GM23338 (cell line): ENCODE data around the gene COL4A2. TPM values are rescaled to one million over a fixed set of nuclear protein-coding genes. Genes with fewer than 3 reads are reported as not detected.

Experiments used
- ATAC-seq: fragments of 200-7000 bp; cut with Tn5 transposase; 3 replicates; pipeline ENCODE4 v1.9.1; 2020
- DNase-seq: peaks from one replicate; pipeline ENCODE4 v3.0.0-alpha.2; 2015; ENCODE audit warnings: low spot score
- H2AFZ ChIP-seq: fragments of 200-600 bp; sonication (generic); 2 replicates; pipeline ENCODE4 v1.8.0; 2016; ENCODE audit warnings: antibody characterized with exemption, mild to moderate bottlenecking, moderate library complexity
- H3F3A ChIP-seq: fragments of 200-600 bp; sonication (generic); replicated peaks from 2 replicates; pipeline ENCODE4 v1.8.0; 2017; ENCODE audit warnings: antibody characterized with exemption, mixed run types, low read depth
- H3K27ac ChIP-seq: fragments of 200-600 bp; sonication (generic); 2 replicates; pipeline ENCODE4 v1.6.1; 2016; ENCODE audit warnings: low read depth
- H3K27me3 ChIP-seq: fragments of 200-600 bp; sonication (generic); 2 replicates; pipeline ENCODE4 v1.8.0; 2016; ENCODE audit warnings: mild to moderate bottlenecking, mixed run types, moderate library complexity; ENCODE audit not compliant: insufficient read depth
- H3K36me3 ChIP-seq: fragments of 200-600 bp; sonication (generic); 2 replicates; pipeline ENCODE4 v1.8.0; 2016; ENCODE audit warnings: mild to moderate bottlenecking; ENCODE audit not compliant: insufficient read depth
- H3K4me1 ChIP-seq: fragments of 200-600 bp; sonication (generic); 2 replicates; pipeline ENCODE4 v1.8.0; 2016; ENCODE audit warnings: mild to moderate bottlenecking, moderate library complexity; ENCODE audit not compliant: insufficient read depth
- H3K4me2 ChIP-seq: fragments of 200-600 bp; sonication (generic); 2 replicates; pipeline ENCODE4 v1.7.1; 2017; ENCODE audit warnings: mixed run types
- H3K4me3 ChIP-seq: fragments of 200-600 bp; sonication (generic); 2 replicates; pipeline ENCODE4 v1.6.1; 2016; ENCODE audit warnings: mixed run types
- H3K79me2 ChIP-seq: fragments of 200-600 bp; sonication (generic); replicated peaks from 2 replicates; pipeline ENCODE4 v1.8.0; 2017; ENCODE audit warnings: mild to moderate bottlenecking; ENCODE audit not compliant: insufficient read depth
- H3K9me2 ChIP-seq: fragments of 200-600 bp; sonication (generic); 2 replicates; pipeline ENCODE4 v1.8.0; 2017; ENCODE audit not compliant: insufficient read depth
- H4K20me1 ChIP-seq: fragments of 200-600 bp; sonication (generic); replicated peaks from 2 replicates; pipeline ENCODE4 v1.8.0; 2017; ENCODE audit warnings: mild to moderate bottlenecking; ENCODE audit not compliant: insufficient read depth
- H3K27ac Mint-ChIP-seq: 2 replicates; pipeline ENCODE4 v1.8.0; 2020; ENCODE audit warnings: inconsistent platforms, mild to moderate bottlenecking, moderate library complexity, mixed read lengths
- H3K27me3 Mint-ChIP-seq: 3 replicates; pipeline ENCODE4 v1.8.0; 2022; ENCODE audit warnings: low read depth, mild to moderate bottlenecking, moderate library complexity, mixed read lengths, inconsistent platforms; ENCODE audit not compliant: insufficient read depth, poor library complexity
- H3K36me3 Mint-ChIP-seq: 3 replicates; pipeline ENCODE4 v1.8.0; 2021; ENCODE audit warnings: low read depth, mild to moderate bottlenecking, inconsistent platforms, moderate library complexity, mixed read lengths
- H3K4me1 Mint-ChIP-seq: 3 replicates; pipeline ENCODE4 v1.8.0; 2020; ENCODE audit warnings: mild to moderate bottlenecking, inconsistent platforms, mixed read lengths
- H3K4me3 Mint-ChIP-seq: 3 replicates; pipeline ENCODE4 v1.8.0; 2021; ENCODE audit warnings: moderate library complexity, mild to moderate bottlenecking, inconsistent platforms, mixed read lengths
- H3K9me3 Mint-ChIP-seq: 3 replicates; pipeline ENCODE4 v1.8.0; 2020; ENCODE audit warnings: moderate library complexity, mild to moderate bottlenecking, inconsistent platforms, mixed read lengths
- ZNF114 ChIP-seq: fragments of 250-450 bp; sonication (Bioruptor Pico); IDR thresholded peaks from 2 replicates; pipeline ENCODE4 v1.5.0; 2020; ENCODE audit warnings: mild to moderate bottlenecking, moderate library complexity
- ZNF331 ChIP-seq: fragments of 250-450 bp; sonication (Bioruptor Pico); IDR thresholded peaks from 2 replicates; pipeline ENCODE4 v1.5.0; 2020; ENCODE audit warnings: low read depth, mild to moderate bottlenecking, moderate library complexity
- polyA plus RNA-seq: library from polyadenylated mRNA; unstranded; fragments of >200 nt; fragmentation: Nextera tagmentation; extraction: Ambion mirVana; gene quantifications from 2 replicates; pipeline ENCODE4 v1.2.1, GENCODE V29; 2016
- total RNA-seq: library from RNA; depleted of rRNA; stranded (reverse); fragments of >200 nt; shearing (Covaris generic); gene quantifications from 2 replicates; pipeline ENCODE4 v1.2.3, GENCODE V29; 2014
- TF ChIP-seq, protein P1 (sequence below), 2 experiments: fragments of 200-600 bp in 1 of 2; sonication (generic) in 1 of 2; conservative IDR thresholded peaks; 2 replicates each; pipeline versions ENCODE4 v1.5.1 to v1.6.1; 2016 to 2017; ENCODE audit warnings: antibody characterized with exemption in 2 of 2, low read depth in 2 of 2, mild to moderate bottlenecking in 2 of 2, moderate library complexity in 1 of 2
- TF ChIP-seq, protein P2 (sequence below): fragments of 250-450 bp; sonication (Bioruptor Pico); IDR thresholded peaks from 2 replicates; pipeline ENCODE4 v1.5.0; 2020; ENCODE audit warnings: mild to moderate bottlenecking, moderate library complexity

COL4A2 gene
- total and polyA plus RNA-seq, 2 experiments from 2014 or later: 37.4 to 131 TPM

DNA sequence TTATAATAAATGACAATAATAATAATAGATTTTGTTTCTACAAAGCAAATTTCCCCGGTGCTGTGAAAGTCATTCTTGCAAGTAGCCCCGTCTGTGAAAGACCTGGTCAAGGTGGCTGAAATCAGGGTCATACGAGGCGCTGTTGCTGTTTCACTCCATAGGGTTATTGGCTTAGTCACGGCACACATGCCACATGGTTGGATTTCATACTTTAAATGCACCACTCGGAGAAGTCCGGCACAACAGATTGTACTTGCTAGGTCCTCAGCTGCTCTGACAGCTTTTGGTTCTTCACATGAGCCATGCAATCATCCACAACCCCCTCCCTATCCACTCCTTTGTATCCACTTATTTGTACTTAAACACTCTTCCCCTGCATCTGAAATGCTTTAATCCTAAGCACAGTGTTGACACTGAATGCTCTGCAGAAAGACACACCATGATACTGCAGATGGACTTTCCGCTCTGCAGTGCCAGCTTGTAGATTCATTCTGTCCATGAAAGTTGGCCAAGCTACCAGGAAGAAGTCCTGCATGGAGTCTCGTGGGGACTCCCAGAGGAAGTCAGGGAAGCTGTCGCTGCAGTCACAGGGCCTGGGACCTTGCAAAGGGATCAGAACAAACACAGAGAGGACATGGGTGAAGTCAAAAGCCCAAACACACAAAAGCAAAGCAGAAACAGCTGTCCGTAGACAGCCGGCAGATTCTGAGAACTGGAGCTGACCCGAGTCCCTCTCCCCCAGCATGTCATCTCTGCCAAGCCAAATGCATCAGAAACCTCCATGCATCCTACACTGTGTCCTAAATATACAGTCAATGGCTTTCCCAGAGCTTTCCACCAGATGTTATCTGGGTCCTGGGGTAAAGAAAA lies 124.6 kb downstream of the COL4A2 start:
- no peak overlapping the region for H3K27ac Mint-ChIP-seq
- peaks cover 14% of the 10 kb centered on the region for H3K36me3 ChIP-seq

More for the DNA sequence above, 124.6 kb downstream of the COL4A2 start:
- Histone ChIP-seq H3K27me3 (no peaks in the 10 kb centered on the region), H3K79me2 (no peaks in the 10 kb centered on the region), H3K4me3 (no peak overlapping the region), H3K4me1 (no peaks in the 10 kb centered on the region), H2AFZ (no peak overlapping the region), H3F3A (no peaks in the 10 kb centered on the region), H3K9me2 (no peaks in the 10 kb centered on the region), H3K4me2 (no peak overlapping the region), H3K27ac (no peak overlapping the region), H4K20me1 (no peaks in the 10 kb centered on the region)
- H3K4me1 Mint-ChIP-seq: peaks cover 12% of the 10 kb centered on the region
- DNase-seq: no peak
- ATAC-seq: no peak
- H3K27me3 Mint-ChIP-seq: peaks cover 5% of the 10 kb centered on the region
- H3K9me3 Mint-ChIP-seq: no peaks in the 10 kb centered on the region
- peaks cover 16% of the 10 kb centered on the region; the same call in 2 of the 3 replicates for H3K36me3 Mint-ChIP-seq
- TF ChIP-seq ZNF331 (CRISPR knock-in tag) (no peak), ZNF114 (CRISPR knock-in tag) (no peak)
- TF ChIP-seq, protein P1, sequence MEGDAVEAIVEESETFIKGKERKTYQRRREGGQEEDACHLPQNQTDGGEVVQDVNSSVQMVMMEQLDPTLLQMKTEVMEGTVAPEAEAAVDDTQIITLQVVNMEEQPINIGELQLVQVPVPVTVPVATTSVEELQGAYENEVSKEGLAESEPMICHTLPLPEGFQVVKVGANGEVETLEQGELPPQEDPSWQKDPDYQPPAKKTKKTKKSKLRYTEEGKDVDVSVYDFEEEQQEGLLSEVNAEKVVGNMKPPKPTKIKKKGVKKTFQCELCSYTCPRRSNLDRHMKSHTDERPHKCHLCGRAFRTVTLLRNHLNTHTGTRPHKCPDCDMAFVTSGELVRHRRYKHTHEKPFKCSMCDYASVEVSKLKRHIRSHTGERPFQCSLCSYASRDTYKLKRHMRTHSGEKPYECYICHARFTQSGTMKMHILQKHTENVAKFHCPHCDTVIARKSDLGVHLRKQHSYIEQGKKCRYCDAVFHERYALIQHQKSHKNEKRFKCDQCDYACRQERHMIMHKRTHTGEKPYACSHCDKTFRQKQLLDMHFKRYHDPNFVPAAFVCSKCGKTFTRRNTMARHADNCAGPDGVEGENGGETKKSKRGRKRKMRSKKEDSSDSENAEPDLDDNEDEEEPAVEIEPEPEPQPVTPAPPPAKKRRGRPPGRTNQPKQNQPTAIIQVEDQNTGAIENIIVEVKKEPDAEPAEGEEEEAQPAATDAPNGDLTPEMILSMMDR (conservative IDR thresholded peaks at IDR 0.05; ENCODE audit: low read depth in 2 of 2): no peak
- TF ChIP-seq, protein P2, sequence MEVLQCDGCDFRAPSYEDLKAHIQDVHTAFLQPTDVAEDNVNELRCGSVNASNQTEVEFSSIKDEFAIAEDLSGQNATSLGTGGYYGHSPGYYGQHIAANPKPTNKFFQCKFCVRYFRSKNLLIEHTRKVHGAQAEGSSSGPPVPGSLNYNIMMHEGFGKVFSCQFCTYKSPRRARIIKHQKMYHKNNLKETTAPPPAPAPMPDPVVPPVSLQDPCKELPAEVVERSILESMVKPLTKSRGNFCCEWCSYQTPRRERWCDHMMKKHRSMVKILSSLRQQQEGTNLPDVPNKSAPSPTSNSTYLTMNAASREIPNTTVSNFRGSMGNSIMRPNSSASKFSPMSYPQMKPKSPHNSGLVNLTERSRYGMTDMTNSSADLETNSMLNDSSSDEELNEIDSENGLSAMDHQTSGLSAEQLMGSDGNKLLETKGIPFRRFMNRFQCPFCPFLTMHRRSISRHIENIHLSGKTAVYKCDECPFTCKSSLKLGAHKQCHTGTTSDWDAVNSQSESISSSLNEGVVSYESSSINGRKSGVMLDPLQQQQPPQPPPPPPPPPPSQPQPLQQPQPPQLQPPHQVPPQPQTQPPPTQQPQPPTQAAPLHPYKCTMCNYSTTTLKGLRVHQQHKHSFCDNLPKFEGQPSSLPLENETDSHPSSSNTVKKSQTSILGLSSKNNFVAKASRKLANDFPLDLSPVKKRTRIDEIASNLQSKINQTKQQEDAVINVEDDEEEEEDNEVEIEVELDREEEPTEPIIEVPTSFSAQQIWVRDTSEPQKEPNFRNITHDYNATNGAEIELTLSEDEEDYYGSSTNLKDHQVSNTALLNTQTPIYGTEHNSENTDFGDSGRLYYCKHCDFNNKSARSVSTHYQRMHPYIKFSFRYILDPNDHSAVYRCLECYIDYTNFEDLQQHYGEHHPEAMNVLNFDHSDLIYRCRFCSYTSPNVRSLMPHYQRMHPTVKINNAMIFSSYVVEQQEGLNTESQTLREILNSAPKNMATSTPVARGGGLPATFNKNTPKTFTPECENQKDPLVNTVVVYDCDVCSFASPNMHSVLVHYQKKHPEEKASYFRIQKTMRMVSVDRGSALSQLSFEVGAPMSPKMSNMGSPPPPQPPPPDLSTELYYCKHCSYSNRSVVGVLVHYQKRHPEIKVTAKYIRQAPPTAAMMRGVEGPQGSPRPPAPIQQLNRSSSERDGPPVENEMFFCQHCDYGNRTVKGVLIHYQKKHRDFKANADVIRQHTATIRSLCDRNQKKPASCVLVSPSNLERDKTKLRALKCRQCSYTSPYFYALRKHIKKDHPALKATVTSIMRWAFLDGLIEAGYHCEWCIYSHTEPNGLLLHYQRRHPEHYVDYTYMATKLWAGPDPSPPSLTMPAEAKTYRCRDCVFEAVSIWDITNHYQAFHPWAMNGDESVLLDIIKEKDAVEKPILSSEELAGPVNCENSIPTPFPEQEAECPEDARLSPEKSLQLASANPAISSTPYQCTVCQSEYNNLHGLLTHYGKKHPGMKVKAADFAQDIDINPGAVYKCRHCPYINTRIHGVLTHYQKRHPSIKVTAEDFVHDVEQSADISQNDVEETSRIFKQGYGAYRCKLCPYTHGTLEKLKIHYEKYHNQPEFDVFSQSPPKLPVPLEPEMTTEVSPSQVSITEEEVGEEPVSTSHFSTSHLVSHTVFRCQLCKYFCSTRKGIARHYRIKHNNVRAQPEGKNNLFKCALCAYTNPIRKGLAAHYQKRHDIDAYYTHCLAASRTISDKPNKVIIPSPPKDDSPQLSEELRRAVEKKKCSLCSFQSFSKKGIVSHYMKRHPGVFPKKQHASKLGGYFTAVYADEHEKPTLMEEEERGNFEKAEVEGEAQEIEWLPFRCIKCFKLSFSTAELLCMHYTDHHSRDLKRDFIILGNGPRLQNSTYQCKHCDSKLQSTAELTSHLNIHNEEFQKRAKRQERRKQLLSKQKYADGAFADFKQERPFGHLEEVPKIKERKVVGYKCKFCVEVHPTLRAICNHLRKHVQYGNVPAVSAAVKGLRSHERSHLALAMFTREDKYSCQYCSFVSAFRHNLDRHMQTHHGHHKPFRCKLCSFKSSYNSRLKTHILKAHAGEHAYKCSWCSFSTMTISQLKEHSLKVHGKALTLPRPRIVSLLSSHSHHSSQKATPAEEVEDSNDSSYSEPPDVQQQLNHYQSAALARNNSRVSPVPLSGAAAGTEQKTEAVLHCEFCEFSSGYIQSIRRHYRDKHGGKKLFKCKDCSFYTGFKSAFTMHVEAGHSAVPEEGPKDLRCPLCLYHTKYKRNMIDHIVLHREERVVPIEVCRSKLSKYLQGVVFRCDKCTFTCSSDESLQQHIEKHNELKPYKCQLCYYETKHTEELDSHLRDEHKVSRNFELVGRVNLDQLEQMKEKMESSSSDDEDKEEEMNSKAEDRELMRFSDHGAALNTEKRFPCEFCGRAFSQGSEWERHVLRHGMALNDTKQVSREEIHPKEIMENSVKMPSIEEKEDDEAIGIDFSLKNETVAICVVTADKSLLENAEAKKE (CRISPR knock-in tag): no peak
- no peak overlapping the region for H3K4me3 Mint-ChIP-seq
